Coronary artery (tissue), 2 donors: ENCODE measurements around the gene ZNF554.
A peak's percentile ranks its signal among the peaks of the same experiment; 100 is the strongest.

Experiments
- DNase-seq: peaks from one replicate; pipeline ENCODE4 v3.0.0-alpha.2; 2017; ENCODE audit warnings: low spot score
- H3K27ac ChIP-seq, 2 donors: fragments of 200-600 bp; sonication (generic); one replicate each; pipeline ENCODE4 v1.5.1; 2016 to 2019
- H3K4me3 ChIP-seq: fragments of 200-600 bp; sonication (generic); 2 replicates; pipeline ENCODE4 v1.5.1; 2016; ENCODE audit warnings: mild to moderate bottlenecking, moderate library complexity
- CTCF ChIP-seq: fragments of 200-600 bp; sonication (generic); IDR thresholded peaks from one replicate; pipeline ENCODE4 v1.5.1; 2019; ENCODE audit warnings: antibody characterized with exemption

Gene ZNF554

GRCh38 chr19:2850256-2850925 is 30.7 kb downstream of the ZNF554 start:
- no peak overlapping the region for H3K27ac ChIP-seq
- DNase-seq: no peak
- no peak for TF ChIP-seq CTCF
- H3K4me3 ChIP-seq: peak overlapping the region; percentile 17

- DNase-seq: no peak
- TF ChIP-seq CTCF: no peak
- H3K4me3 ChIP-seq: peak overlapping the region; percentile 40
- H3K27ac ChIP-seq: no peak overlapping the region
These were observed 32.9 kb downstream of the ZNF554 start for GRCh38 chr19:2852598-2852997.

- Histone ChIP-seq H3K27ac (no peak overlapping the region), H3K4me3 (peak overlapping the region; percentile 40)
- TF ChIP-seq CTCF: no peak
- DNase-seq: no peak
These were observed 33.4 kb downstream of the ZNF554 start for GRCh38 chr19:2853015-2853606.

- no peak for DNase-seq
- Histone ChIP-seq H3K27ac (no peak overlapping the region), H3K4me3 (no peak overlapping the region)
- no peak for TF ChIP-seq CTCF
These were observed 35.2 kb downstream of the ZNF554 start for GRCh38 chr19:2854849-2855248.

GRCh38 chr19:2856457-2857050 is 36.9 kb downstream of the ZNF554 start:
- H3K4me3 ChIP-seq: no peak overlapping the region
- no peak for TF ChIP-seq CTCF
- DNase-seq: no peak

GRCh38 chr19:2858864-2859263 is 39.2 kb downstream of the ZNF554 start:
- no peak for DNase-seq
- TF ChIP-seq CTCF: no peak
- H3K4me3 ChIP-seq: no peak overlapping the region
- no peak overlapping the region for H3K27ac ChIP-seq

More at GRCh38 chr19:2856457-2857050, 36.9 kb downstream of the ZNF554 start:
- no peak overlapping the region for H3K27ac ChIP-seq

- Histone ChIP-seq H3K27ac (no peak overlapping the region), H3K4me3 (no peak overlapping the region)
- no peak for TF ChIP-seq CTCF
- no peak for DNase-seq
These were observed 44.1 kb downstream of the ZNF554 start for GRCh38 chr19:2863816-2864215.
